ENCODE results near the gene PLEKHA6. TPM values are rescaled to one million over a fixed set of nuclear protein-coding genes. Genes with fewer than 3 reads are reported as not detected.
A peak's percentile ranks its signal among the peaks of the same experiment; 100 is the strongest.

Gene PLEKHA6
- total and polyA plus RNA-seq, 2 experiments from 2014 or later, result 2.8 to 6.2 TPM

DNA sequence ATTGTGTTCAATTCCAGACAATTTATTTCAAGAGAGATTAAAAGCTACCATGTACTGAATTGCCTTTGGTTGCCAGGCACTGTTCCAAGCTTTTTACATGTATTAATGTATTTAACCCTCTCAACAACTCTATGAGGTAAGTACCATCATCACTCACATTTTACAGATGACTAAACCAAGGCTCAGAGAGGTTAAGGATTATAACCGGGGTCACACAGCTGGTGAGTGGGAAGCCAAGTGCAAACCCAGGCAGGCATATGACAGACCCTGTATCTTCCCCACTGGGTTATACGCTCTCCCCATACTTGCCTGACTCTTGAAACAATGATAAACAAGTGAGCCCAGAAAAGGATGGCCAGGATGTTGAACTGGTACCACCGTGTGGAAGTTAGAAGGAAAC lies 16.5 kb downstream of the PLEKHA6 start:
- TF ChIP-seq EZH2 (IDR thresholded peaks at IDR 0.05; ENCODE audit: low read depth, unreplicated experiment) (no peak), ZNF114 (CRISPR knock-in tag; IDR thresholded peaks at IDR 0.05) (no peak), EZH2phosphoT487 (IDR thresholded peaks at IDR 0.05; ENCODE audit: unreplicated experiment) (no peak), NANOG (IDR thresholded peaks at IDR 0.05; ENCODE audit: borderline replicate concordance) (no peak), JUNB (IDR thresholded peaks at IDR 0.05; ENCODE audit: unreplicated experiment) (no peak), STAT1 (IDR thresholded peaks at IDR 0.05; ENCODE audit: unreplicated experiment) (no peak), POLR2AphosphoS5 (IDR thresholded peaks at IDR 0.05; ENCODE audit: low read depth) (no peak), ZNF331 (CRISPR knock-in tag; IDR thresholded peaks at IDR 0.05; ENCODE audit: low read depth) (no peak), CREB1 (CRISPR knock-in tag; IDR thresholded peaks at IDR 0.05; ENCODE audit: low read depth) (no peak)
- TF ChIP-seq, protein P1, sequence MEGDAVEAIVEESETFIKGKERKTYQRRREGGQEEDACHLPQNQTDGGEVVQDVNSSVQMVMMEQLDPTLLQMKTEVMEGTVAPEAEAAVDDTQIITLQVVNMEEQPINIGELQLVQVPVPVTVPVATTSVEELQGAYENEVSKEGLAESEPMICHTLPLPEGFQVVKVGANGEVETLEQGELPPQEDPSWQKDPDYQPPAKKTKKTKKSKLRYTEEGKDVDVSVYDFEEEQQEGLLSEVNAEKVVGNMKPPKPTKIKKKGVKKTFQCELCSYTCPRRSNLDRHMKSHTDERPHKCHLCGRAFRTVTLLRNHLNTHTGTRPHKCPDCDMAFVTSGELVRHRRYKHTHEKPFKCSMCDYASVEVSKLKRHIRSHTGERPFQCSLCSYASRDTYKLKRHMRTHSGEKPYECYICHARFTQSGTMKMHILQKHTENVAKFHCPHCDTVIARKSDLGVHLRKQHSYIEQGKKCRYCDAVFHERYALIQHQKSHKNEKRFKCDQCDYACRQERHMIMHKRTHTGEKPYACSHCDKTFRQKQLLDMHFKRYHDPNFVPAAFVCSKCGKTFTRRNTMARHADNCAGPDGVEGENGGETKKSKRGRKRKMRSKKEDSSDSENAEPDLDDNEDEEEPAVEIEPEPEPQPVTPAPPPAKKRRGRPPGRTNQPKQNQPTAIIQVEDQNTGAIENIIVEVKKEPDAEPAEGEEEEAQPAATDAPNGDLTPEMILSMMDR (conservative IDR thresholded peaks at IDR 0.05; ENCODE audit: low read depth in 2 of 2), result no peak
- TF ChIP-seq, protein P2, sequence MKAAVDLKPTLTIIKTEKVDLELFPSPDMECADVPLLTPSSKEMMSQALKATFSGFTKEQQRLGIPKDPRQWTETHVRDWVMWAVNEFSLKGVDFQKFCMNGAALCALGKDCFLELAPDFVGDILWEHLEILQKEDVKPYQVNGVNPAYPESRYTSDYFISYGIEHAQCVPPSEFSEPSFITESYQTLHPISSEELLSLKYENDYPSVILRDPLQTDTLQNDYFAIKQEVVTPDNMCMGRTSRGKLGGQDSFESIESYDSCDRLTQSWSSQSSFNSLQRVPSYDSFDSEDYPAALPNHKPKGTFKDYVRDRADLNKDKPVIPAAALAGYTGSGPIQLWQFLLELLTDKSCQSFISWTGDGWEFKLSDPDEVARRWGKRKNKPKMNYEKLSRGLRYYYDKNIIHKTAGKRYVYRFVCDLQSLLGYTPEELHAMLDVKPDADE (IDR thresholded peaks at IDR 0.05), result no peak
- TF ChIP-seq, protein P3, sequence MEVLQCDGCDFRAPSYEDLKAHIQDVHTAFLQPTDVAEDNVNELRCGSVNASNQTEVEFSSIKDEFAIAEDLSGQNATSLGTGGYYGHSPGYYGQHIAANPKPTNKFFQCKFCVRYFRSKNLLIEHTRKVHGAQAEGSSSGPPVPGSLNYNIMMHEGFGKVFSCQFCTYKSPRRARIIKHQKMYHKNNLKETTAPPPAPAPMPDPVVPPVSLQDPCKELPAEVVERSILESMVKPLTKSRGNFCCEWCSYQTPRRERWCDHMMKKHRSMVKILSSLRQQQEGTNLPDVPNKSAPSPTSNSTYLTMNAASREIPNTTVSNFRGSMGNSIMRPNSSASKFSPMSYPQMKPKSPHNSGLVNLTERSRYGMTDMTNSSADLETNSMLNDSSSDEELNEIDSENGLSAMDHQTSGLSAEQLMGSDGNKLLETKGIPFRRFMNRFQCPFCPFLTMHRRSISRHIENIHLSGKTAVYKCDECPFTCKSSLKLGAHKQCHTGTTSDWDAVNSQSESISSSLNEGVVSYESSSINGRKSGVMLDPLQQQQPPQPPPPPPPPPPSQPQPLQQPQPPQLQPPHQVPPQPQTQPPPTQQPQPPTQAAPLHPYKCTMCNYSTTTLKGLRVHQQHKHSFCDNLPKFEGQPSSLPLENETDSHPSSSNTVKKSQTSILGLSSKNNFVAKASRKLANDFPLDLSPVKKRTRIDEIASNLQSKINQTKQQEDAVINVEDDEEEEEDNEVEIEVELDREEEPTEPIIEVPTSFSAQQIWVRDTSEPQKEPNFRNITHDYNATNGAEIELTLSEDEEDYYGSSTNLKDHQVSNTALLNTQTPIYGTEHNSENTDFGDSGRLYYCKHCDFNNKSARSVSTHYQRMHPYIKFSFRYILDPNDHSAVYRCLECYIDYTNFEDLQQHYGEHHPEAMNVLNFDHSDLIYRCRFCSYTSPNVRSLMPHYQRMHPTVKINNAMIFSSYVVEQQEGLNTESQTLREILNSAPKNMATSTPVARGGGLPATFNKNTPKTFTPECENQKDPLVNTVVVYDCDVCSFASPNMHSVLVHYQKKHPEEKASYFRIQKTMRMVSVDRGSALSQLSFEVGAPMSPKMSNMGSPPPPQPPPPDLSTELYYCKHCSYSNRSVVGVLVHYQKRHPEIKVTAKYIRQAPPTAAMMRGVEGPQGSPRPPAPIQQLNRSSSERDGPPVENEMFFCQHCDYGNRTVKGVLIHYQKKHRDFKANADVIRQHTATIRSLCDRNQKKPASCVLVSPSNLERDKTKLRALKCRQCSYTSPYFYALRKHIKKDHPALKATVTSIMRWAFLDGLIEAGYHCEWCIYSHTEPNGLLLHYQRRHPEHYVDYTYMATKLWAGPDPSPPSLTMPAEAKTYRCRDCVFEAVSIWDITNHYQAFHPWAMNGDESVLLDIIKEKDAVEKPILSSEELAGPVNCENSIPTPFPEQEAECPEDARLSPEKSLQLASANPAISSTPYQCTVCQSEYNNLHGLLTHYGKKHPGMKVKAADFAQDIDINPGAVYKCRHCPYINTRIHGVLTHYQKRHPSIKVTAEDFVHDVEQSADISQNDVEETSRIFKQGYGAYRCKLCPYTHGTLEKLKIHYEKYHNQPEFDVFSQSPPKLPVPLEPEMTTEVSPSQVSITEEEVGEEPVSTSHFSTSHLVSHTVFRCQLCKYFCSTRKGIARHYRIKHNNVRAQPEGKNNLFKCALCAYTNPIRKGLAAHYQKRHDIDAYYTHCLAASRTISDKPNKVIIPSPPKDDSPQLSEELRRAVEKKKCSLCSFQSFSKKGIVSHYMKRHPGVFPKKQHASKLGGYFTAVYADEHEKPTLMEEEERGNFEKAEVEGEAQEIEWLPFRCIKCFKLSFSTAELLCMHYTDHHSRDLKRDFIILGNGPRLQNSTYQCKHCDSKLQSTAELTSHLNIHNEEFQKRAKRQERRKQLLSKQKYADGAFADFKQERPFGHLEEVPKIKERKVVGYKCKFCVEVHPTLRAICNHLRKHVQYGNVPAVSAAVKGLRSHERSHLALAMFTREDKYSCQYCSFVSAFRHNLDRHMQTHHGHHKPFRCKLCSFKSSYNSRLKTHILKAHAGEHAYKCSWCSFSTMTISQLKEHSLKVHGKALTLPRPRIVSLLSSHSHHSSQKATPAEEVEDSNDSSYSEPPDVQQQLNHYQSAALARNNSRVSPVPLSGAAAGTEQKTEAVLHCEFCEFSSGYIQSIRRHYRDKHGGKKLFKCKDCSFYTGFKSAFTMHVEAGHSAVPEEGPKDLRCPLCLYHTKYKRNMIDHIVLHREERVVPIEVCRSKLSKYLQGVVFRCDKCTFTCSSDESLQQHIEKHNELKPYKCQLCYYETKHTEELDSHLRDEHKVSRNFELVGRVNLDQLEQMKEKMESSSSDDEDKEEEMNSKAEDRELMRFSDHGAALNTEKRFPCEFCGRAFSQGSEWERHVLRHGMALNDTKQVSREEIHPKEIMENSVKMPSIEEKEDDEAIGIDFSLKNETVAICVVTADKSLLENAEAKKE (CRISPR knock-in tag; IDR thresholded peaks at IDR 0.05), result no peak
- TF ChIP-seq, protein P4, sequence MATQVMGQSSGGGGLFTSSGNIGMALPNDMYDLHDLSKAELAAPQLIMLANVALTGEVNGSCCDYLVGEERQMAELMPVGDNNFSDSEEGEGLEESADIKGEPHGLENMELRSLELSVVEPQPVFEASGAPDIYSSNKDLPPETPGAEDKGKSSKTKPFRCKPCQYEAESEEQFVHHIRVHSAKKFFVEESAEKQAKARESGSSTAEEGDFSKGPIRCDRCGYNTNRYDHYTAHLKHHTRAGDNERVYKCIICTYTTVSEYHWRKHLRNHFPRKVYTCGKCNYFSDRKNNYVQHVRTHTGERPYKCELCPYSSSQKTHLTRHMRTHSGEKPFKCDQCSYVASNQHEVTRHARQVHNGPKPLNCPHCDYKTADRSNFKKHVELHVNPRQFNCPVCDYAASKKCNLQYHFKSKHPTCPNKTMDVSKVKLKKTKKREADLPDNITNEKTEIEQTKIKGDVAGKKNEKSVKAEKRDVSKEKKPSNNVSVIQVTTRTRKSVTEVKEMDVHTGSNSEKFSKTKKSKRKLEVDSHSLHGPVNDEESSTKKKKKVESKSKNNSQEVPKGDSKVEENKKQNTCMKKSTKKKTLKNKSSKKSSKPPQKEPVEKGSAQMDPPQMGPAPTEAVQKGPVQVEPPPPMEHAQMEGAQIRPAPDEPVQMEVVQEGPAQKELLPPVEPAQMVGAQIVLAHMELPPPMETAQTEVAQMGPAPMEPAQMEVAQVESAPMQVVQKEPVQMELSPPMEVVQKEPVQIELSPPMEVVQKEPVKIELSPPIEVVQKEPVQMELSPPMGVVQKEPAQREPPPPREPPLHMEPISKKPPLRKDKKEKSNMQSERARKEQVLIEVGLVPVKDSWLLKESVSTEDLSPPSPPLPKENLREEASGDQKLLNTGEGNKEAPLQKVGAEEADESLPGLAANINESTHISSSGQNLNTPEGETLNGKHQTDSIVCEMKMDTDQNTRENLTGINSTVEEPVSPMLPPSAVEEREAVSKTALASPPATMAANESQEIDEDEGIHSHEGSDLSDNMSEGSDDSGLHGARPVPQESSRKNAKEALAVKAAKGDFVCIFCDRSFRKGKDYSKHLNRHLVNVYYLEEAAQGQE (IDR thresholded peaks at IDR 0.05; ENCODE audit: unreplicated experiment), result no peak
- Histone ChIP-seq H3K9me2 (ENCODE audit: insufficient read depth) (peaks cover 8% of the 10 kb centered on the region; the same call in 1 of the 2 replicates), H3K79me2 (replicated peaks; ENCODE audit: insufficient read depth) (no peaks in the 10 kb centered on the region), H3K4me1 (ENCODE audit: insufficient read depth) (peaks cover 37% of the 10 kb centered on the region), H3K27me3 (ENCODE audit: insufficient read depth) (no peaks in the 10 kb centered on the region), H4K20me1 (replicated peaks; ENCODE audit: insufficient read depth) (no peaks in the 10 kb centered on the region), H3F3A (replicated peaks; ENCODE audit: low read depth) (no peaks in the 10 kb centered on the region), H3K27ac (ENCODE audit: low read depth) (no peak overlapping the region), H2AFZ (no peak overlapping the region), H3K4me2 (peak overlapping the region; percentile 76; the same call in 1 of the 2 replicates), H3K4me3 (no peak overlapping the region), H3K36me3 (ENCODE audit: insufficient read depth) (no peaks in the 10 kb centered on the region)
- H3K4me3 Mint-ChIP-seq, result no peak overlapping the region
- no peak overlapping the region for H3K27ac Mint-ChIP-seq
- peaks cover 13% of the 10 kb centered on the region for H3K27me3 Mint-ChIP-seq (ENCODE audit: insufficient read depth, low read depth, poor library complexity)
- no peaks in the 10 kb centered on the region for H3K36me3 Mint-ChIP-seq (ENCODE audit: low read depth)
- ATAC-seq (no peak), DNase-seq (ENCODE audit: low spot score) (no peak)
- H3K9me3 Mint-ChIP-seq, result no peaks in the 10 kb centered on the region
- H3K4me1 Mint-ChIP-seq, result peaks cover 68% of the 10 kb centered on the region

Data from GM23338 (cell line).